H1 (cell line): ENCODE measurements around the gene EMP2. TPM values are rescaled to one million over a fixed set of nuclear protein-coding genes. Genes with fewer than 3 reads are reported as not detected.

Source experiments
- CTCF ChIA-PET: fragments of 300-600 bp; sonication (Branson Sonifier 250); formaldehyde crosslinking; loops from one replicate; lab custom pipeline; 2021; ENCODE audit not compliant: partially characterized antibody; lab: Charles Lee
- POLR2A ChIA-PET: fragments of 300-600 bp; sonication (Branson Sonifier 250); formaldehyde crosslinking; loops from one replicate; lab custom pipeline; 2021; ENCODE audit warnings: inconsistent platforms; ENCODE audit not compliant: partially characterized antibody; lab: Charles Lee
- DNase-seq, 2 experiments: peaks; one replicate each; pipeline versions ENCODE4 v3.0.0 to v3.0.0-alpha.2; 2010 to 2022; ENCODE audit warnings: low spot score in 2 of 2, low read depth in 1 of 2, mixed read lengths in 1 of 2
- FAIRE-seq: peaks from 2 replicates; lab custom pipeline; 2011; peaks lifted over from hg19 to GRCh38; lab: Jason Lieb, UNC
- H2AFZ ChIP-seq: 2 replicates; pipeline ENCODE4 v1.8.1; 2012; ENCODE audit warnings: low read length, inconsistent platforms
- H2AK5ac ChIP-seq: 2 replicates; pipeline ENCODE4 v1.6.1; 2013; ENCODE audit warnings: low read depth, low read length
- H2BK120ac ChIP-seq: replicated peaks from 2 replicates; pipeline ENCODE3; 2013; ENCODE audit warnings: low read depth, low read length, inconsistent platforms
- H2BK12ac ChIP-seq: 2 replicates; pipeline ENCODE4 v1.6.1; 2013; ENCODE audit warnings: low read depth, low read length
- H2BK15ac ChIP-seq: 2 replicates; pipeline ENCODE4 v1.6.1; 2013; ENCODE audit warnings: low read length
- H2BK20ac ChIP-seq: 2 replicates; pipeline ENCODE4 v1.6.1; 2013; ENCODE audit warnings: low read length
- H2BK5ac ChIP-seq: 2 replicates; pipeline ENCODE4 v1.6.1; 2013; ENCODE audit warnings: low read depth, low read length
- H3K14ac ChIP-seq: 2 replicates; pipeline ENCODE4 v1.6.1; 2013; ENCODE audit warnings: inconsistent platforms; ENCODE audit not compliant: insufficient read length
- H3K18ac ChIP-seq: 2 replicates; pipeline ENCODE4 v1.6.1; 2013; ENCODE audit warnings: low read length; ENCODE audit errors: extremely low read depth
- H3K23ac ChIP-seq: 2 replicates; pipeline ENCODE4 v1.6.1; 2013; ENCODE audit warnings: inconsistent platforms; ENCODE audit not compliant: insufficient read length
- H3K23me2 ChIP-seq: 2 replicates; pipeline ENCODE4 v1.6.1; 2013; ENCODE audit warnings: low read depth, low read length
- H3K27ac ChIP-seq: 2 replicates; pipeline ENCODE4 v1.6.1; 2011; ENCODE audit warnings: low read depth, low read length, inconsistent platforms
- H3K27me3 ChIP-seq, 4 experiments: replicated peaks in 1 of 4; 1 replicate in 1 of 4; 2 replicates in 3 of 4; pipeline versions ENCODE4 v1.6.1 to v1.8.1; 2011 to 2013; ENCODE audit warnings: low read length in 3 of 4, mild to moderate bottlenecking in 3 of 4, inconsistent platforms in 2 of 4, mixed read lengths in 2 of 4, moderate library complexity in 1 of 4; ENCODE audit not compliant: control insufficient read depth in 3 of 4, insufficient read depth in 3 of 4; ENCODE audit errors: extremely low read depth in 1 of 4
- H3K36me3 ChIP-seq, 4 experiments: 2 replicates each; pipeline versions ENCODE4 v1.6.1 to v1.8.1; 2011 to 2013; ENCODE audit warnings: mild to moderate bottlenecking in 4 of 4, low read length in 3 of 4, moderate library complexity in 2 of 4, control low read depth in 1 of 4, inconsistent platforms in 1 of 4; ENCODE audit not compliant: insufficient read depth in 4 of 4, control insufficient read depth in 2 of 4
- H3K4ac ChIP-seq: replicated peaks from 2 replicates; pipeline ENCODE3; 2013; ENCODE audit warnings: low read length, low read depth, mixed read lengths, inconsistent platforms; ENCODE audit not compliant: insufficient read length
- H3K4me1 ChIP-seq, 4 experiments: replicated peaks in 1 of 4; 1 replicate in 1 of 4; 2 replicates in 3 of 4; pipeline versions ENCODE4 v1.6.1 to v1.8.1; 2011 to 2013; ENCODE audit warnings: low read length in 3 of 4, inconsistent platforms in 2 of 4, mixed read lengths in 1 of 4; ENCODE audit not compliant: insufficient read depth in 4 of 4, control insufficient read depth in 3 of 4
- H3K4me2 ChIP-seq, 2 experiments: 2 replicates each; pipeline versions ENCODE4 v1.6.1 to v1.8.1; 2011 to 2013; ENCODE audit warnings: low read depth in 2 of 2, low read length in 2 of 2, control low read depth in 1 of 2, inconsistent platforms in 1 of 2, mild to moderate bottlenecking in 1 of 2; ENCODE audit not compliant: insufficient read depth in 1 of 2
- H3K4me3 ChIP-seq, 4 experiments: fragments of 200-600, 300-600 bp in 1 of 4; sonication (generic), shearing (Covaris generic), sonication (Bioruptor Twin) in 1 of 4; 2 replicates each; pipeline versions ENCODE4 v1.5.1 to v1.8.1; 2011 to 2016; ENCODE audit warnings: low read length in 4 of 4, low read depth in 3 of 4, control low read depth in 2 of 4, inconsistent platforms in 2 of 4, mild to moderate bottlenecking in 2 of 4, mixed read lengths in 1 of 4, moderate library complexity in 1 of 4; ENCODE audit not compliant: insufficient read depth in 2 of 4; ENCODE audit errors: extremely low read depth in 1 of 4
- H3K56ac ChIP-seq: replicated peaks from 2 replicates; pipeline ENCODE3; 2013; ENCODE audit warnings: low read depth, mild to moderate bottlenecking, mixed read lengths, low read length, inconsistent platforms; ENCODE audit not compliant: insufficient read length
- H3K79me1 ChIP-seq: 2 replicates; pipeline ENCODE4 v1.6.1; 2013; ENCODE audit warnings: low read depth, low read length, control low read depth
- H3K79me2 ChIP-seq, 2 experiments: 2 replicates each; pipeline versions ENCODE4 v1.6.1 to v1.8.1; 2012 to 2013; ENCODE audit warnings: low read length in 2 of 2, mild to moderate bottlenecking in 2 of 2, inconsistent platforms in 1 of 2; ENCODE audit not compliant: insufficient read depth in 2 of 2, control insufficient read depth in 1 of 2
- H3K9ac ChIP-seq, 4 experiments: replicated peaks in 1 of 4; 1 replicate in 1 of 4; 2 replicates in 3 of 4; pipeline versions ENCODE4 v1.6.1 to v1.8.1; 2011 to 2013; ENCODE audit warnings: low read depth in 3 of 4, low read length in 3 of 4, control low read depth in 2 of 4, mild to moderate bottlenecking in 2 of 4, moderate library complexity in 2 of 4, inconsistent platforms in 1 of 4; ENCODE audit errors: extremely low read depth in 1 of 4
- H3K9me3 ChIP-seq, 2 experiments: 2 replicates each; pipeline versions ENCODE4 v1.6.1 to v1.8.1; 2012 to 2013; ENCODE audit warnings: mild to moderate bottlenecking in 2 of 2, moderate library complexity in 2 of 2, control low read depth in 1 of 2, inconsistent platforms in 1 of 2, low read depth in 1 of 2, low read length in 1 of 2, mixed read lengths in 1 of 2; ENCODE audit not compliant: insufficient read depth in 2 of 2
- H4K20me1 ChIP-seq, 2 experiments: replicated peaks in 1 of 2; 2 replicates each; pipeline versions ENCODE3 to v1.8.1; 2011 to 2013; ENCODE audit warnings: inconsistent platforms in 2 of 2, low read length in 2 of 2, mild to moderate bottlenecking in 1 of 2; ENCODE audit not compliant: insufficient read depth in 2 of 2, control insufficient read depth in 1 of 2
- H4K5ac ChIP-seq: 2 replicates; pipeline ENCODE4 v1.6.1; 2013; ENCODE audit warnings: low read length, low read depth, mixed read lengths, inconsistent platforms; ENCODE audit not compliant: insufficient read length
- H4K8ac ChIP-seq: 2 replicates; pipeline ENCODE4 v1.8.0; 2013; ENCODE audit warnings: mild to moderate bottlenecking, moderate library complexity, low read length, inconsistent platforms; ENCODE audit not compliant: insufficient read depth; ENCODE audit errors: extremely low read depth
- H4K91ac ChIP-seq: replicated peaks from 2 replicates; pipeline ENCODE3; 2013; ENCODE audit warnings: low read length, mixed read lengths, inconsistent platforms; ENCODE audit not compliant: insufficient read length
- BACH1 ChIP-seq: IDR thresholded peaks from 2 replicates; pipeline ENCODE4 v1.6.1; 2012; ENCODE audit warnings: low read length, improper control_type of control experiment
- CHD2 ChIP-seq: IDR thresholded peaks from 2 replicates; pipeline ENCODE4 v1.6.1; 2012; ENCODE audit warnings: low read length, improper control_type of control experiment
- CREB1 ChIP-seq: IDR thresholded peaks from 2 replicates; pipeline ENCODE4 v1.6.1; 2012; ENCODE audit warnings: inconsistent platforms
- GTF2F1 ChIP-seq: IDR thresholded peaks from 2 replicates; pipeline ENCODE4 v1.6.1; 2012; ENCODE audit warnings: low read depth, low read length, improper control_type of control experiment, borderline replicate concordance
- NANOG ChIP-seq: IDR thresholded peaks from 2 replicates; pipeline ENCODE4 v1.6.1; 2011; ENCODE audit warnings: low read length, low read depth, mild to moderate bottlenecking, inconsistent platforms; ENCODE audit not compliant: insufficient read depth, poor library complexity, severe bottlenecking
- RBBP5 ChIP-seq: IDR thresholded peaks from 2 replicates; pipeline ENCODE4 v1.7.1; 2012; ENCODE audit warnings: low read depth, mild to moderate bottlenecking, inconsistent platforms, low read length, moderate library complexity, borderline replicate concordance
- RNF2 ChIP-seq: fragments of 200-900, 300-1000 bp; sonication (generic); IDR thresholded peaks from 2 replicates; pipeline ENCODE4 v1.7.1; 2016; ENCODE audit warnings: borderline replicate concordance, low read depth, mild to moderate bottlenecking, antibody characterized with exemption, low read length; ENCODE audit not compliant: poor library complexity, severe bottlenecking; ENCODE audit errors: missing control alignments
- WGBS, 2 experiments: shearing (Covaris generic) in 1 of 2; methylation state at CpG; one replicate each; pipeline versions ENCODE4 v1.1.6 to v1.1.7; 2013 to 2015; ENCODE audit warnings: low lambda C conversion rate in 2 of 2, mixed read lengths in 2 of 2, inconsistent platforms in 1 of 2, low coverage in 1 of 2, missing lambda C conversion rate in 1 of 2; ENCODE audit not compliant: insufficient replicate concordance in 2 of 2, insufficient coverage in 1 of 2, insufficient read length in 1 of 2; ENCODE audit errors: extremely low coverage in 1 of 2, missing lambda C conversion rate in 1 of 2; 5-methylcytosine and 5-hydroxymethylcytosine counted together
- polyA plus RNA-seq, 7 experiments: library from polyadenylated mRNA; depleted of rRNA in 3 of 7; stranded (reverse) in 5 of 7; unstranded in 2 of 7; fragments of >200 nt in 5 of 7; fragments of 200-250 nt in 2 of 7; gene quantifications; 1 replicate in 5 of 7; 2 replicates in 1 of 7; 4 replicates in 1 of 7; pipeline versions ENCODE4 v1.2.1 to v1.2.3, GENCODE V29; 2011 to 2013; ENCODE audit warnings: missing spikeins in 2 of 7, mixed read lengths in 2 of 7
- total RNA-seq: library from RNA; stranded (reverse); fragmentation: NEBNext Ultra II Directional; extraction: Animal tissue kit (Norgen Biotek cat#: 25700); gene quantifications from 2 replicates; pipeline ENCODE4 v1.2.1, GENCODE V29; 2021

Gene EMP2
- total and polyA plus RNA-seq, 2 of the 8 experiments (the other 6 are each of a cell fraction or from before 2014, with no cell fraction given): 22.6 to 23.3 TPM

GRCh38 chr16:10580883-10581247 is 467 bp upstream of the EMP2 start:
- H2BK12ac ChIP-seq: 0 out of 2 replicates have a peak overlapping the region, but pooled peaks have one; percentile 13
- H4K91ac ChIP-seq: peak overlapping the region; percentile 45
- H2BK20ac ChIP-seq: peak overlapping the region; percentile 61; the same call in 1 of the 2 replicates
- DNase-seq (no peak), FAIRE-seq (no peak)
- H2AK5ac ChIP-seq: no peak overlapping the region
- no peaks in the 10 kb centered on the region for H3K36me3 ChIP-seq
- peaks cover 9% of the 10 kb centered on the region; the same call in 1 of the 2 replicates for H3K23me2 ChIP-seq
- H3K56ac ChIP-seq: peak overlapping the region; percentile 44
- ChIA-PET CTCF (interaction anchor here (0.7 to 3.9 kb wide), 18 partner anchors 9 to 337 kb away, joined by 3 to 22 read pairs (median 4); partner anchors contain the start of gene TEKT5), POLR2A (interaction anchor here (0.9 to 1.1 kb wide), 2 partner anchors 9 to 28 kb away, joined by 3 to 4 read pairs; no protein-coding TSS in a partner anchor)
- no peak overlapping the region; the same call in 1 of the 2 replicates for H2AFZ ChIP-seq
- no peak overlapping the region for H3K23ac ChIP-seq
- H3K27me3 ChIP-seq: no peaks in the 10 kb centered on the region
- peaks cover 17 to 39% (median 22%) of the 10 kb centered on the region in 4 experiments for H3K4me1 ChIP-seq
- WGBS, 2 experiments: 25% methylated on average over 6 of the region's 7 CpGs; no CpG with 5 or more reads in 1 of the 2 experiments
- no peak overlapping the region for H4K8ac ChIP-seq
- H2BK15ac ChIP-seq: peak overlapping the region; percentile 31; the same call in 1 of the 2 replicates
- peak overlapping the region; percentile 75 for H4K5ac ChIP-seq
- H3K14ac ChIP-seq: no peak overlapping the region
- H3K9me3 ChIP-seq: no peaks in the 10 kb centered on the region
- H2BK120ac ChIP-seq: peak overlapping the region; percentile 24
- peak overlapping the region; percentile 51; the same call in 1 of the 2 replicates for H3K18ac ChIP-seq
- H3K27ac ChIP-seq: no peak overlapping the region
- H3K79me2 ChIP-seq: no peaks in the 10 kb centered on the region; a peak in 1 of 4 replicates
- H3K4ac ChIP-seq: no peak overlapping the region
- H4K20me1 ChIP-seq: peaks cover 5 to 7% of the 10 kb centered on the region in 2 experiments
- H3K4me3 ChIP-seq: peak overlapping the region; percentile 41 to 85 (median 62)
- H3K4me2 ChIP-seq: peak overlapping the region; percentile 41 to 91
- H2BK5ac ChIP-seq: peak overlapping the region; percentile 48; the same call in 1 of the 2 replicates
- H3K79me1 ChIP-seq: peaks cover 8% of the 10 kb centered on the region; the same call in 1 of the 2 replicates
- no peak for TF ChIP-seq BACH1
- TF ChIP-seq RBBP5: 0 out of 2 replicates have a peak, but pooled peaks have one; percentile 6
- no peak for TF ChIP-seq CHD2
- TF ChIP-seq RNF2: no peak
- no peak for TF ChIP-seq NANOG
- no peak for TF ChIP-seq GTF2F1
- no peak for TF ChIP-seq CREB1
- peak overlapping the region in 1 of 4 experiments; percentile 52; a peak in 1 of 7 replicates for H3K9ac ChIP-seq
